SK-N-SH treated with all-trans-retinoic acid at 6 μM for 48 hours (cell line): Measurements from ENCODE around the gene CPA2.

Experiments
- ARNTL ChIP-seq: fragments of 450-650 bp; formaldehyde crosslinking; IDR thresholded peaks from 2 replicates; pipeline ENCODE4 v1.5.0; 2020; ENCODE audit warnings: low read depth, mild to moderate bottlenecking, moderate library complexity, borderline replicate concordance
- CREB5 ChIP-seq: fragments of 250-450 bp; sonication (Bioruptor Pico); IDR thresholded peaks from 2 replicates; pipeline ENCODE4 v1.5.1; 2020; ENCODE audit warnings: low read depth, mild to moderate bottlenecking, moderate library complexity
- CSDC2 ChIP-seq: fragments of 250-450 bp; sonication (Bioruptor Pico); IDR thresholded peaks from 2 replicates; pipeline ENCODE4 v1.5.0; 2020; ENCODE audit warnings: mild to moderate bottlenecking, moderate library complexity
- ESRRG ChIP-seq: fragments of 250-450 bp; sonication (Bioruptor Pico); IDR thresholded peaks from 2 replicates; pipeline ENCODE4 v1.6.1; 2021; ENCODE audit warnings: mild to moderate bottlenecking
- ISL1 ChIP-seq: fragments of 250-450 bp; sonication (Bioruptor Pico); IDR thresholded peaks from 2 replicates; pipeline ENCODE4 v2.1.2; 2022; ENCODE audit warnings: mild to moderate bottlenecking, moderate library complexity
- PATZ1 ChIP-seq: fragments of 250-450 bp; sonication (Bioruptor Pico); IDR thresholded peaks from 2 replicates; pipeline ENCODE4 v1.8.0; 2020; ENCODE audit warnings: mild to moderate bottlenecking, moderate library complexity, borderline replicate concordance
- RARB ChIP-seq: fragments of 250-450 bp; sonication (Bioruptor Pico); IDR thresholded peaks from 2 replicates; pipeline ENCODE4 v1.8.0; 2021; ENCODE audit warnings: mild to moderate bottlenecking, moderate library complexity
- TCF4 ChIP-seq: fragments of 250-450 bp; sonication (Bioruptor Pico); IDR thresholded peaks from 2 replicates; pipeline ENCODE4 v1.8.0; 2021; ENCODE audit warnings: mild to moderate bottlenecking, moderate library complexity, borderline replicate concordance
- TOX ChIP-seq: fragments of 250-450 bp; sonication (Bioruptor Pico); IDR thresholded peaks from 2 replicates; pipeline ENCODE4 v1.8.0; 2021; ENCODE audit warnings: mild to moderate bottlenecking, moderate library complexity, borderline replicate concordance
- ZC3H10 ChIP-seq: fragments of 250-450 bp; sonication (Bioruptor Pico); IDR thresholded peaks from 2 replicates; pipeline ENCODE4 v1.5.1; 2021; ENCODE audit warnings: mild to moderate bottlenecking, moderate library complexity
- ZNF565 ChIP-seq: fragments of 450-650 bp; formaldehyde crosslinking; conservative IDR thresholded peaks from 2 replicates; pipeline ENCODE4 v1.5.0; 2020; ENCODE audit warnings: low read depth, mild to moderate bottlenecking, moderate library complexity
- ZNF8 ChIP-seq: fragments of 450-650 bp; formaldehyde crosslinking; IDR thresholded peaks from 2 replicates; pipeline ENCODE4 v1.5.0; 2020; ENCODE audit warnings: mild to moderate bottlenecking, moderate library complexity
- TF ChIP-seq, protein P1 (sequence below): fragments of 250-450 bp; sonication (Bioruptor Pico); IDR thresholded peaks from 2 replicates; pipeline ENCODE4 v1.5.0; 2020; ENCODE audit warnings: mild to moderate bottlenecking, moderate library complexity

DNA sequence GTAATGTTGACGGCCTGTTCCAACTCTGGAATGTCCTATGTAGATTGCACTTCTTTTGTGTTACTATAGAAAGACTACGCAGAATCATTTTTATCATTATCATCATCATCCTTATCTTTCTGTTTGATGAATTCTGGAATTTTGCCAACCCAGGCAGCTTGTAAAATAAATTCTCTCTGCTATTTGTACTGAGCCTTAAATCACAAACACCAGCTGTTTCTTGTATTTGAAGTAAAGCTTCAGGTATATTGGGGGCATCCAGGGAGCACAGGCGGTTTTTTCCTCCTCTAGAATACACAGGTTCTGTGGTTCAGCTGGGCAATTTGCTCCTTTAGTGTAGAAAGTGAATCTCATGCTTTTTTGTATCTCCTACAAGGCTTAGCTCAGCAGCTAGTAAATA lies 63.0 kb downstream of the CPA2 start:
- no peak for TF ChIP-seq PATZ1 (CRISPR knock-in tag)
- no peak for TF ChIP-seq TCF4 (CRISPR knock-in tag)
- TF ChIP-seq TOX (CRISPR knock-in tag): no peak
- no peak for TF ChIP-seq ZNF8 (CRISPR knock-in tag)
- TF ChIP-seq RARB: no peak
- no peak for TF ChIP-seq ISL1
- TF ChIP-seq ARNTL (CRISPR knock-in tag): no peak
- no peak for TF ChIP-seq ZNF565 (CRISPR knock-in tag)
- no peak for TF ChIP-seq CSDC2
- no peak for TF ChIP-seq CREB5 (CRISPR knock-in tag)
- TF ChIP-seq ZC3H10 (CRISPR knock-in tag): no peak
- TF ChIP-seq, protein P1, sequence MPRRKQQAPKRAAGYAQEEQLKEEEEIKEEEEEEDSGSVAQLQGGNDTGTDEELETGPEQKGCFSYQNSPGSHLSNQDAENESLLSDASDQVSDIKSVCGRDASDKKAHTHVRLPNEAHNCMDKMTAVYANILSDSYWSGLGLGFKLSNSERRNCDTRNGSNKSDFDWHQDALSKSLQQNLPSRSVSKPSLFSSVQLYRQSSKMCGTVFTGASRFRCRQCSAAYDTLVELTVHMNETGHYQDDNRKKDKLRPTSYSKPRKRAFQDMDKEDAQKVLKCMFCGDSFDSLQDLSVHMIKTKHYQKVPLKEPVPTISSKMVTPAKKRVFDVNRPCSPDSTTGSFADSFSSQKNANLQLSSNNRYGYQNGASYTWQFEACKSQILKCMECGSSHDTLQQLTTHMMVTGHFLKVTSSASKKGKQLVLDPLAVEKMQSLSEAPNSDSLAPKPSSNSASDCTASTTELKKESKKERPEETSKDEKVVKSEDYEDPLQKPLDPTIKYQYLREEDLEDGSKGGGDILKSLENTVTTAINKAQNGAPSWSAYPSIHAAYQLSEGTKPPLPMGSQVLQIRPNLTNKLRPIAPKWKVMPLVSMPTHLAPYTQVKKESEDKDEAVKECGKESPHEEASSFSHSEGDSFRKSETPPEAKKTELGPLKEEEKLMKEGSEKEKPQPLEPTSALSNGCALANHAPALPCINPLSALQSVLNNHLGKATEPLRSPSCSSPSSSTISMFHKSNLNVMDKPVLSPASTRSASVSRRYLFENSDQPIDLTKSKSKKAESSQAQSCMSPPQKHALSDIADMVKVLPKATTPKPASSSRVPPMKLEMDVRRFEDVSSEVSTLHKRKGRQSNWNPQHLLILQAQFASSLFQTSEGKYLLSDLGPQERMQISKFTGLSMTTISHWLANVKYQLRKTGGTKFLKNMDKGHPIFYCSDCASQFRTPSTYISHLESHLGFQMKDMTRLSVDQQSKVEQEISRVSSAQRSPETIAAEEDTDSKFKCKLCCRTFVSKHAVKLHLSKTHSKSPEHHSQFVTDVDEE (CRISPR knock-in tag): no peak
- no peak for TF ChIP-seq ESRRG (CRISPR knock-in tag)
